Measurements from ENCODE around the gene CA6. TPM values are rescaled to one million over a fixed set of nuclear protein-coding genes. Genes with fewer than 3 reads are reported as not detected.

CA6 gene
- total RNA-seq, 1 experiment from 2014 or later, result not detected

DNA sequence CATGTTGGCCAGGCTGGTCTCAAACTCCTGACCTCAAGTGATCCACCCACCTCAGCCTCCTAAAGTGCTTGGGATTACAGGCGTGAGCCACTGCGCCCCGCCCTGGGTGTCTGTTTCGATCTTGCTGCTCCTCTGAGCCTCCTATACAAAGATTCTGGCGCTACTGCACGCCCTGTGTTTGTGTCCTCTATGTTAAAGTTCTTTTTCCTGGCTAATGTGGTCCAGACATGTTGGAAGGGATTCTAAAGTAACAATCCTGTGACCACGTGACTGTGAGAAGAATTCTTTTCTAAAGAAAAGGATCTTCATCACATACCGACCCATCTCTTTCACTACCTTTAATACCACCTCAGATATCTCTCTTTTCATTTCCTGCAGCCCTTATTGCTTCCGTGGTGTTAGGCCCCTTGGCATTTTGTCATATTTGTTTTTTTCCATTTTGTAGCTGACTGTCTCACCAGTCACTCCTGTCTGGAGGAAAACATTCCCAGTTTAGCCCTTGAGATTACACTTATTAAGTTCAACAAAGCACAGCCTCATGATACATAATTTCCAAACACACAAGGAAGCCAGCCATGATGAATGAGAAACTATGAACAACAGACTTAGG lies 40.0 kb upstream of the CA6 start:
- TF ChIP-seq, protein P1, sequence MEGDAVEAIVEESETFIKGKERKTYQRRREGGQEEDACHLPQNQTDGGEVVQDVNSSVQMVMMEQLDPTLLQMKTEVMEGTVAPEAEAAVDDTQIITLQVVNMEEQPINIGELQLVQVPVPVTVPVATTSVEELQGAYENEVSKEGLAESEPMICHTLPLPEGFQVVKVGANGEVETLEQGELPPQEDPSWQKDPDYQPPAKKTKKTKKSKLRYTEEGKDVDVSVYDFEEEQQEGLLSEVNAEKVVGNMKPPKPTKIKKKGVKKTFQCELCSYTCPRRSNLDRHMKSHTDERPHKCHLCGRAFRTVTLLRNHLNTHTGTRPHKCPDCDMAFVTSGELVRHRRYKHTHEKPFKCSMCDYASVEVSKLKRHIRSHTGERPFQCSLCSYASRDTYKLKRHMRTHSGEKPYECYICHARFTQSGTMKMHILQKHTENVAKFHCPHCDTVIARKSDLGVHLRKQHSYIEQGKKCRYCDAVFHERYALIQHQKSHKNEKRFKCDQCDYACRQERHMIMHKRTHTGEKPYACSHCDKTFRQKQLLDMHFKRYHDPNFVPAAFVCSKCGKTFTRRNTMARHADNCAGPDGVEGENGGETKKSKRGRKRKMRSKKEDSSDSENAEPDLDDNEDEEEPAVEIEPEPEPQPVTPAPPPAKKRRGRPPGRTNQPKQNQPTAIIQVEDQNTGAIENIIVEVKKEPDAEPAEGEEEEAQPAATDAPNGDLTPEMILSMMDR (conservative IDR thresholded peaks at IDR 0.05), result no peak
- no peak overlapping the region for H2BK12ac ChIP-seq (ENCODE audit: insufficient read length, low read depth, low read length)
- H3K36me3 Mint-ChIP-seq (ENCODE audit: insufficient read depth in 1 of 3, low read depth in 3 of 3), result peaks cover 0 to 4% (median 4%) of the 10 kb centered on the region in 3 experiments; a peak in 4 of 7 replicates
- no peak overlapping the region for H3K27ac ChIP-seq (ENCODE audit: insufficient read length, low read depth, low read length)
- H3K4me1 ChIP-seq (ENCODE audit: insufficient read depth, low read length), result no peaks in the 10 kb centered on the region; the same call in 1 of the 2 replicates
- H3T11ph ChIP-seq (ENCODE audit: low read length), result no peak overlapping the region
- no peak overlapping the region for H3K4me3 Mint-ChIP-seq
- no peak overlapping the region for H4K91ac ChIP-seq (ENCODE audit: insufficient read length, low read depth, low read length)
- no peak overlapping the region for H3K56ac ChIP-seq (ENCODE audit: insufficient read length, low read depth, low read length)
- no peak overlapping the region for H2BK5ac ChIP-seq (ENCODE audit: insufficient read length, low read length)
- H3K27me3 Mint-ChIP-seq (ENCODE audit: low read depth), result peaks cover 7% of the 10 kb centered on the region; the same call in 1 of the 2 replicates
- no peaks in the 10 kb centered on the region for H3K23me2 ChIP-seq (ENCODE audit: insufficient read length, low read depth, low read length, poor library complexity, severe bottlenecking)
- no peak overlapping the region for H3K23ac ChIP-seq (ENCODE audit: insufficient read length, low read depth, low read length)
- H2BK15ac ChIP-seq (ENCODE audit: low read depth, low read length), result no peak overlapping the region
- no peak for DNase-seq
- H2AK5ac ChIP-seq (ENCODE audit: insufficient read length, low read length), result no peak overlapping the region
- no peaks in the 10 kb centered on the region for H3K79me1 ChIP-seq (ENCODE audit: insufficient read depth, low read depth, low read length, poor library complexity, severe bottlenecking)
- H3K4me1 Mint-ChIP-seq, result peaks cover 27 to 30% of the 10 kb centered on the region in 2 experiments
- H3K18ac ChIP-seq (ENCODE audit: insufficient read length, low read depth, low read length), result no peak overlapping the region
- no peak overlapping the region for H3K9ac ChIP-seq (ENCODE audit: extremely low read depth, insufficient read length, low read length)
- no peak overlapping the region for H3K14ac ChIP-seq (ENCODE audit: insufficient read depth, low read length)
- no peak overlapping the region for H2BK120ac ChIP-seq (ENCODE audit: low read depth, low read length, poor library complexity, severe bottlenecking)
- no peak overlapping the region for H3K4me2 ChIP-seq (ENCODE audit: insufficient read depth, insufficient read length, low read length)
- no peak overlapping the region for H4K5ac ChIP-seq (ENCODE audit: insufficient read length, low read depth, low read length)
- no peaks in the 10 kb centered on the region for H3K27me3 ChIP-seq (ENCODE audit: insufficient read depth, low read length)
- no peaks in the 10 kb centered on the region; a peak in 5 of 5 replicates for H3K9me3 Mint-ChIP-seq
- no peak overlapping the region for H4K8ac ChIP-seq (replicated peaks; ENCODE audit: insufficient read length, low read depth, low read length)
- no peaks in the 10 kb centered on the region for H3K9me3 ChIP-seq (ENCODE audit: control insufficient read depth, low read depth, low read length)
- no peak overlapping the region for H3K4ac ChIP-seq (ENCODE audit: low read depth, low read length)
- H2AFZ ChIP-seq (ENCODE audit: low read length), result no peak overlapping the region
- peak overlapping the region in 1 of 3 experiments; percentile 15; a peak in 1 of 7 replicates for H3K27ac Mint-ChIP-seq
- WGBS (ENCODE audit: extremely low coverage, insufficient read length, low lambda C conversion rate), result no CpG with 5 or more reads among the region's 9 CpGs
- no peak overlapping the region for H2BK20ac ChIP-seq (ENCODE audit: low read depth, low read length, poor library complexity, severe bottlenecking)
- H3K79me2 ChIP-seq (ENCODE audit: insufficient read depth, low read length), result no peaks in the 10 kb centered on the region
- H4K20me1 ChIP-seq (ENCODE audit: control insufficient read depth, insufficient read depth, insufficient read length), result no peaks in the 10 kb centered on the region

Data from H9 (cell line).